Measurements from ENCODE around the gene GAS1.

DNA sequence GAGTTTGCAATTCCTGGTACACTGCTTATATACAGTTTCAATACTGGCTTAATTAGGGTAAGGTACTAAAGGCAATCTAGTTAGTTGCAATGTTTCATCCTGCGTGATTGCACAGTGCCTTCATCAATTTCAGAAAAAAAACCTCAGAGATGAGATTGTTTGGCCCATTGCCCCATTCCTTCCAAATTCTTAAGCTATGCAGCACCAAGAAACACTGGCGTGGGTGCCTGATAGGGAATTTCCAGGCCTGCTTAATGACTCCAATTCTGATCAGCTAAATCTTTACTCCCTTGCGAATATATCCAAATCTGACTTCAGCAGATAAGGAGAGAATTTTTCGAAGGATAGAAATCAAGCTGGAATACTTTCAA is 35.9 kb upstream of the GAS1 start:
- TF ChIP-seq CEBPB (IDR thresholded peaks at IDR 0.05; ENCODE audit: low read depth, low read length) = peak; percentile 64; the same call in 1 of the 2 replicates
- TF ChIP-seq, protein P1, sequence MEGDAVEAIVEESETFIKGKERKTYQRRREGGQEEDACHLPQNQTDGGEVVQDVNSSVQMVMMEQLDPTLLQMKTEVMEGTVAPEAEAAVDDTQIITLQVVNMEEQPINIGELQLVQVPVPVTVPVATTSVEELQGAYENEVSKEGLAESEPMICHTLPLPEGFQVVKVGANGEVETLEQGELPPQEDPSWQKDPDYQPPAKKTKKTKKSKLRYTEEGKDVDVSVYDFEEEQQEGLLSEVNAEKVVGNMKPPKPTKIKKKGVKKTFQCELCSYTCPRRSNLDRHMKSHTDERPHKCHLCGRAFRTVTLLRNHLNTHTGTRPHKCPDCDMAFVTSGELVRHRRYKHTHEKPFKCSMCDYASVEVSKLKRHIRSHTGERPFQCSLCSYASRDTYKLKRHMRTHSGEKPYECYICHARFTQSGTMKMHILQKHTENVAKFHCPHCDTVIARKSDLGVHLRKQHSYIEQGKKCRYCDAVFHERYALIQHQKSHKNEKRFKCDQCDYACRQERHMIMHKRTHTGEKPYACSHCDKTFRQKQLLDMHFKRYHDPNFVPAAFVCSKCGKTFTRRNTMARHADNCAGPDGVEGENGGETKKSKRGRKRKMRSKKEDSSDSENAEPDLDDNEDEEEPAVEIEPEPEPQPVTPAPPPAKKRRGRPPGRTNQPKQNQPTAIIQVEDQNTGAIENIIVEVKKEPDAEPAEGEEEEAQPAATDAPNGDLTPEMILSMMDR (conservative IDR thresholded peaks at IDR 0.05; ENCODE audit: low read depth, low read length) = no peak

Data from IMR-90 (cell line).